ENCODE results near the gene ADAM8.
"Not testable (repeated sequence)": the region's sequence is repeated elsewhere in the genome, so short reads cannot be mapped to it uniquely, and the experiment has no call there.

Gene ADAM8

GRCh38 chr10:133229265-133230043 is 47.2 kb downstream of the ADAM8 start:
- DNase-seq = no peak

GRCh38 chr10:133227256-133227655 is 49.4 kb downstream of the ADAM8 start:
- DNase-seq = no peak

- DNase-seq = no peak
Measured at GRCh38 chr10:133226251-133226808, 50.3 kb downstream of the ADAM8 start.

GRCh38 chr10:133225707-133226191 is 50.9 kb downstream of the ADAM8 start:
- DNase-seq = no peak

- DNase-seq = no peak
Measured at GRCh38 chr10:133224756-133225372, 51.8 kb downstream of the ADAM8 start.

GRCh38 chr10:133224076-133224475 is 52.6 kb downstream of the ADAM8 start:
- DNase-seq = no peak

GRCh38 chr10:133221756-133222155 is 54.9 kb downstream of the ADAM8 start:
- DNase-seq = not testable (repeated sequence)

GRCh38 chr10:133221331-133221730 is 55.3 kb downstream of the ADAM8 start:
- DNase-seq = no peak

GRCh38 chr10:133219782-133220181 is 56.9 kb downstream of the ADAM8 start:
- no peak for DNase-seq

- DNase-seq = no peak
Measured at GRCh38 chr10:133218891-133219290, 57.8 kb downstream of the ADAM8 start.

- no peak for DNase-seq
Measured at GRCh38 chr10:133217800-133218589, 58.7 kb downstream of the ADAM8 start.

- DNase-seq = no peak
Measured at GRCh38 chr10:133216776-133217175, 59.9 kb downstream of the ADAM8 start.

GRCh38 chr10:133215586-133215985 is 61.1 kb downstream of the ADAM8 start:
- no peak for DNase-seq

GRCh38 chr10:133214468-133215410 is 61.9 kb downstream of the ADAM8 start:
- DNase-seq = no peak

GRCh38 chr10:133213641-133214467 is 62.8 kb downstream of the ADAM8 start:
- no peak for DNase-seq

GRCh38 chr10:133212853-133213494 is 63.7 kb downstream of the ADAM8 start:
- no peak for DNase-seq
